ENCODE results near the gene IKZF4.

- TF ChIP-seq CTCF (conservative IDR thresholded peaks at IDR 0.05; ENCODE audit: low read depth, low read length) (no peak), EZH2 (IDR thresholded peaks at IDR 0.05; ENCODE audit: borderline replicate concordance, low read depth, low read length, poor library complexity, severe bottlenecking) (no peak)
These were observed at the start of gene IKZF4 for GRCh38 chr12:56020423-56021184.

All from A673 (cell line).